Keratinocyte (primary cell): ENCODE data around the gene CFAP298. TPM values are rescaled to one million over a fixed set of nuclear protein-coding genes. Genes with fewer than 3 reads are reported as not detected.

Experiments used
- DNase-seq: peaks from one replicate; pipeline ENCODE4 v3.0.0-alpha.2; 2011; ENCODE audit warnings: low read depth, missing footprints, low spot score
- FAIRE-seq: peaks from 2 replicates; lab custom pipeline; 2011; peaks lifted over from hg19 to GRCh38; lab: Jason Lieb, UNC
- H2AFZ ChIP-seq: 2 replicates; pipeline ENCODE4 v1.6.0; 2012; ENCODE audit warnings: low read length, control low read depth, inconsistent platforms; ENCODE audit not compliant: control insufficient read depth
- H3K27ac ChIP-seq: 2 replicates; pipeline ENCODE4 v1.5.1; 2011; ENCODE audit warnings: low read length; ENCODE audit not compliant: control insufficient read depth, insufficient read depth
- H3K27me3 ChIP-seq: 3 replicates; pipeline ENCODE4 v1.6.0; 2011; ENCODE audit warnings: low read length; ENCODE audit not compliant: control insufficient read depth, insufficient read depth; ENCODE audit errors: extremely low read depth
- H3K36me3 ChIP-seq, 2 experiments: 2 replicates in 1 of 2; 3 replicates in 1 of 2; pipeline ENCODE4 v1.5.1; 2011; ENCODE audit warnings: low read length in 2 of 2, mild to moderate bottlenecking in 1 of 2; ENCODE audit not compliant: control insufficient read depth in 2 of 2, insufficient read depth in 2 of 2; ENCODE audit errors: extremely low read depth in 1 of 2
- H3K4me1 ChIP-seq: 3 replicates; pipeline ENCODE4 v1.5.1; 2011; ENCODE audit warnings: low read length; ENCODE audit not compliant: control insufficient read depth, insufficient read depth; ENCODE audit errors: extremely low read depth
- H3K4me2 ChIP-seq: 3 replicates; pipeline ENCODE4 v1.6.0; 2011; ENCODE audit warnings: low read depth, low read length; ENCODE audit not compliant: control insufficient read depth, insufficient read depth; ENCODE audit errors: extremely low read depth
- H3K4me3 ChIP-seq, 3 experiments: fragments of 200-600 bp in 1 of 3; sonication (generic) in 1 of 3; 2 replicates in 2 of 3; 3 replicates in 1 of 3; pipeline ENCODE4 v1.5.1; 2011 to 2016; ENCODE audit warnings: low read length in 3 of 3, mild to moderate bottlenecking in 3 of 3, control low read depth in 2 of 3, inconsistent platforms in 1 of 3, low read depth in 1 of 3, mixed read lengths in 1 of 3, mixed run types in 1 of 3, moderate library complexity in 1 of 3; ENCODE audit not compliant: control insufficient read depth in 2 of 3, insufficient read depth in 2 of 3; ENCODE audit errors: extremely low read depth in 1 of 3
- H3K79me2 ChIP-seq: 2 replicates; pipeline ENCODE4 v1.6.0; 2012; ENCODE audit warnings: low read length; ENCODE audit not compliant: control insufficient read depth, insufficient read depth
- H3K9ac ChIP-seq: 3 replicates; pipeline ENCODE4 v1.6.0; 2011; ENCODE audit warnings: low read length; ENCODE audit not compliant: control insufficient read depth, insufficient read depth; ENCODE audit errors: extremely low read depth
- H3K9me1 ChIP-seq: 3 replicates; pipeline ENCODE4 v1.6.0; 2011; ENCODE audit warnings: low read length; ENCODE audit not compliant: control insufficient read depth, insufficient read depth; ENCODE audit errors: extremely low read depth
- H3K9me3 ChIP-seq: 2 replicates; pipeline ENCODE4 v1.5.1; 2012; ENCODE audit warnings: low read depth, low read length; ENCODE audit not compliant: control insufficient read depth
- H4K20me1 ChIP-seq: 3 replicates; pipeline ENCODE4 v1.6.0; 2011; ENCODE audit warnings: low read length; ENCODE audit not compliant: control insufficient read depth, insufficient read depth; ENCODE audit errors: extremely low read depth
- CTCF ChIP-seq, 3 experiments: IDR thresholded peaks in 1 of 3; conservative IDR thresholded peaks in 1 of 3; optimal IDR thresholded peaks in 1 of 3; 2 replicates in 2 of 3; 3 replicates in 1 of 3; pipeline versions ENCODE3 to v1.5.1; 2011; ENCODE audit warnings: low read length in 3 of 3, mild to moderate bottlenecking in 3 of 3, moderate library complexity in 2 of 3, control low read depth in 1 of 3, inconsistent platforms in 1 of 3; ENCODE audit not compliant: insufficient read depth in 2 of 3; ENCODE audit errors: extremely low read depth in 1 of 3
- EZH2 ChIP-seq: IDR thresholded peaks from one replicate; pipeline ENCODE4 v1.6.1; 2012; ENCODE audit warnings: inconsistent platforms, mild to moderate bottlenecking, low read length, moderate library complexity
- dilution Hi-C: fragments of 300-500 bp; cut with MboI; formaldehyde crosslinking; loops from one replicate; pipeline ENCODE4 v1.7.0; 2020; ENCODE audit warnings: low sequenced_read_pairs; ENCODE audit not compliant: extremely low pct_ligation_motif_present
- polyA plus RNA-seq, 5 experiments: library from polyadenylated mRNA; depleted of rRNA in 3 of 5; stranded (reverse) in 3 of 5; stranded (forward) in 1 of 5; unstranded in 1 of 5; fragments of >200 nt; gene quantifications; 1 replicate in 1 of 5; 2 replicates in 3 of 5; 3 replicates in 1 of 5; pipeline versions ENCODE4 v1.2.1 to v1.2.3, GENCODE V29; 2011 to 2012; ENCODE audit warnings: missing spikeins in 2 of 5, low read depth in 1 of 5, low replicate concordance in 1 of 5

CFAP298 gene
- polyA plus RNA-seq, 1 donor (not counting 4 experiments of a cell fraction or from before 2014, with no cell fraction given), result 47.2 TPM

- H3K27me3 ChIP-seq, result no peaks in the 10 kb centered on the region
- no peak overlapping the region for H3K4me2 ChIP-seq
- H3K36me3 ChIP-seq, result no peaks in the 10 kb centered on the region
- H3K9me1 ChIP-seq, result no peaks in the 10 kb centered on the region
- TF ChIP-seq CTCF (optimal IDR thresholded peaks at IDR 0.05 in 1 of 3, IDR thresholded peaks at IDR 0.05 in 1 of 3, conservative IDR thresholded peaks at IDR 0.05 in 1 of 3; ENCODE audit: extremely low read depth in 1 of 3, insufficient read depth in 2 of 3, low read length in 3 of 3), result no peak
- H3K79me2 ChIP-seq, result no peaks in the 10 kb centered on the region
- no peak overlapping the region for H3K9ac ChIP-seq
- no peak overlapping the region for H3K4me3 ChIP-seq
- H3K4me1 ChIP-seq, result no peaks in the 10 kb centered on the region
- no peaks in the 10 kb centered on the region for H3K9me3 ChIP-seq
- no peak for DNase-seq
- no peaks in the 10 kb centered on the region for H4K20me1 ChIP-seq
- dilution Hi-C loops, result no loop called here
- no peak overlapping the region for H2AFZ ChIP-seq
- H3K27ac ChIP-seq, result no peak overlapping the region
- FAIRE-seq, result no peak
Observed at GRCh38 chr21:32558106-32558505, 54.1 kb downstream of the CFAP298 start.

GRCh38 chr21:32554832-32555638 is 57.1 kb downstream of the CFAP298 start:
- Histone ChIP-seq H2AFZ (no peak overlapping the region), H3K36me3 (no peaks in the 10 kb centered on the region), H3K9ac (no peak overlapping the region), H3K4me2 (no peak overlapping the region), H3K9me1 (no peaks in the 10 kb centered on the region), H4K20me1 (no peaks in the 10 kb centered on the region), H3K9me3 (no peaks in the 10 kb centered on the region), H3K27me3 (no peaks in the 10 kb centered on the region), H3K4me3 (no peak overlapping the region), H3K79me2 (no peaks in the 10 kb centered on the region), H3K4me1 (no peaks in the 10 kb centered on the region), H3K27ac (no peak overlapping the region)
- FAIRE-seq (no peak), DNase-seq (no peak)
- TF ChIP-seq EZH2 (no peak), CTCF (optimal IDR thresholded peaks at IDR 0.05 in 1 of 3, IDR thresholded peaks at IDR 0.05 in 1 of 3, conservative IDR thresholded peaks at IDR 0.05 in 1 of 3; ENCODE audit: extremely low read depth in 1 of 3, insufficient read depth in 2 of 3, low read length in 3 of 3) (no peak)
- dilution Hi-C loops, result no loop called here
